Mesenteric fat pad (tissue), 1 donor: ENCODE measurements around the gene RNF152. TPM values are rescaled to one million over a fixed set of nuclear protein-coding genes. Genes with fewer than 3 reads are reported as not detected.
"Not testable (repeated sequence)": the region's sequence is repeated elsewhere in the genome, so short reads cannot be mapped to it uniquely, and the experiment has no call there.

ENCODE experiments used
- DNase-seq: peaks from one replicate; pipeline ENCODE4 v3.0.0-alpha.2; 2020; ENCODE audit warnings: low spot score
- total RNA-seq: library from RNA; stranded (reverse); fragmentation: NEBNext Ultra II Directional; extraction: Animal tissue kit (Norgen Biotek cat#: 25700); gene quantifications from one replicate; pipeline ENCODE4 v1.2.1, GENCODE V29; 2021
- donor health status: DM: yes; HTN: yes; CAD: no.

RNF152 gene
- total RNA-seq, 1 donor from 2014 or later = 9.6 TPM

GRCh38 chr18:61822879-61823278, 69.9 kb downstream of the RNF152 start:
- no peak for DNase-seq

GRCh38 chr18:61821748-61822147, 71.1 kb downstream of the RNF152 start:
- no peak for DNase-seq

DNA sequence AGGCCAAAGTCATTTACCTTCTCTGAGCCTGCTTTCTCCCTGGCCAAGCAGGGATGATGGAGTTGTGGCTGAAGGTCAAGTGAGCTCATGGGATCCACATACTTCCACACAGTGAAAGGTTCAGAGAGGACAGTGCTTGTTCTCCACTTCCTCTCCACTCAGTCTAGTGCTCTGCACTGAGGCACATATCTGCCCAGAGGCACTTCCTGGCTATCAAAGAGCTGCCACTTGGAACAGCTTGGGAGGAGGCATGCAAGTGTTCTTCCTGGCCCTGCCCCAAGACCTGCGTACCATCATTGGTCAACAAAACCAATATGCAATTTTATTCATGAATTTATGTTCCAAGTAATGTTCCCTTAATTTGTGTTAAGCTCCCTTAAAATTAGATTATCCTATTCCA, 71.9 kb downstream of the RNF152 start:
- no peak for DNase-seq

- DNase-seq = no peak
These were observed 75.7 kb downstream of the RNF152 start for GRCh38 chr18:61817086-61817485.

- DNase-seq = no peak
These were observed 76.8 kb downstream of the RNF152 start for GRCh38 chr18:61815885-61816470.

GRCh38 chr18:61808286-61808685, 84.5 kb downstream of the RNF152 start:
- no peak for DNase-seq

DNA sequence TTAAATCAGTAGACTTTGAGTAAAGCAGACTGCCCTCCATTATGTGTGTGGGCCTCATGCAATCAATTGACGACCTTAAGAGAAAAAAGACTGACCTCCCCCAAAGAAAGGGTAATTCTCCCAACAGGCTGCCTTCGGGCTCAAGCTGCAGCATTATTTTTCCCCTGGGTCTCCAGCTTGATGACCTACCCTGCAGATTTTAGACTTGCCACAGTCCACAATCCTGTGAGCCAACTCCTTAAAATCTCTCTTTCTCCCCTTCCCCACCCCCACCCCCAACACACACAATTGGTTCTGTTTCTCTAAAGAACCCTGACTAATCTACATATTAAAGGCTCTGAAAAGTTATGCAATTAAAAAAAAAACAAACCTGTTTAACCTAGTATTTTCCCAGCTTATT, 89.4 kb downstream of the RNF152 start:
- no peak for DNase-seq

DNA sequence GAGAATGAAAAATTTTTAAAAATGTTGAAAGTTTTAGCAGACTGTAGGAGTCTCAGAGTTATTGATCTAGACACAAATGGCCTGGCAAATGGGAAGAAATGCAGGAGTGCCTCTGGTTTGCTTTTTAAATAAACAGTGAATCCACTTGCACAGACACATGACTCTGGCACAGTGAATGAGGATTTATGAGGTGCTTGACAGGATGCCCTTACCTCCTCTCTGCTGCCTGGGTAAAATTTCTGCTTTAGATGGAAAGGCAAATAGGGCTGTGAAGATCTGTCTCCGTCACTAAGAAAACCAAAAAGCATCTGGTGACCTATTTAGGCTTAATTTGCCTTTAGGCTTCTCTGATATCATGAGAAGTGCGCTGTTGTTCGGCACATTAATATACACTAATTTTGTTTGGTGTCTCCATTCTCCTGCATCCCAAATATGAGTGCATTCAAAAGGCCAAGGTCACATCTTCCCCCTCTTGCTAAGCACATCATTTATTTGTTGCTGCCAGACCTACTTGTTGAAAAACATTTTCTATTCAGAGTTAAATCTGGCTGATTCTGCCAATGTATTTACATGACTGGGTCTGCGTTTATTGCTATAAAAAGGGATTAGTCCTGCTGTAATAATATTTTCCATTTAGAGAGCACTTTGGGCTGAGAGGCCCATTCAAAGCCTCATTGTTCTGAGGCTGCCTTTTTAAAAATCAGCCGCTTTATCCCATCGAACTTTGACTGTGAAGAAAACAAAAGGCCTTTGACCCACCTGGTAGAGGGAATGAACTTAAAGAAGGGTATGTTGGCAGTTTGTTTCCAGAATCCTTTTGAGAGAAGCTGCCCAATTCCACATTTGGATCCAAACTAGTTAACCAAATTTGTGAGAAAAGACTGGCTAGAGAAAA, 94.9 kb downstream of the RNF152 start:
- no peak for DNase-seq

- DNase-seq = no peak
These were observed 101.8 kb downstream of the RNF152 start for GRCh38 chr18:61791031-61791430.

DNA sequence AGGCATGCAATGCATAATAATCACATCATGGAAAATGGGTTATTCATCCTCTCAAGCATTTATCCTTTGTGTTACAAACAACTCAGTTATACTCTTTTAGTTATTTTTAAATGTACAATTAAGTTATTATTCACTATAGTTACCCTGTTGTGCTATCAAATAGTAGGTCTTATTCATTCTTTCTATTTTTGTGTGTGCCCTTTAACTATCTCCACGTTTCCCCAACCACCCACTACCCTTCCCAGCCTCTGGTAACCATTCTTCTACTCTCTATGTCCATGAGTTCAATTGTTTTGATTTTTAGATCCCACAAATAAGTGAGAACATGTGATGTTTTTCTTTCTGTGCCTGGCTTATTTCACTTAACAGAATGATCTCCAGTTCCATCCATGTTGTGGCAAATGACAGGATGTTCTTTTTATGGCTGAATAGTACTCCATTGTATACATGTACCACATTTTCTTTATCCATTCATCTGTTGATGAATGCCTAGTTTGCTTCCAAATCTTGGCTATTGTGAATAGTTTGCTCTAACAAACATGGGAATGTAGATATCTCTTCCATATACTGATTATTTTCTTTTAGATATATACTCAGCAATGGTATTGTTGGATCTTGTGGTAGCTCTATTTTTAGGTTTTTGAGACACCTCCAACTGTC, 105.7 kb downstream of the RNF152 start:
- DNase-seq = not testable (repeated sequence)

DNA sequence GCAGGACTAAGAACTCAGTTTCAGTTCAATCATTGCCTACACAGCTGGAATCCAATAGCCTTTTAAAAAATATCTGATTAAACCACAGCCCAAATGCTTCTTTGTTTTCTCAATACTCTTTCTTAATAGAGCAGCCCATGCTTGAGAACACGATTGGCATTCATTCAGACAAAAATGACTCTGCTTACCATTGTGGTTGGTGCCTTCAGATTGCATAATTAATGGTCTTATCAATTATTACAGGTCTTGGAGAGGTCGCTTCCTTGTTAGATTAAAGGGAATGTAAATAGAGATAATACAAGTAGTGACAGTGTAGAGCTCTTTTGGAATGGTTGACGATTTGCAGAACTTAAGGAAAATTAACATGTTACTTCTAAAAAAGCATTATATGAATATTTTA, 107.2 kb downstream of the RNF152 start:
- no peak for DNase-seq

DNA sequence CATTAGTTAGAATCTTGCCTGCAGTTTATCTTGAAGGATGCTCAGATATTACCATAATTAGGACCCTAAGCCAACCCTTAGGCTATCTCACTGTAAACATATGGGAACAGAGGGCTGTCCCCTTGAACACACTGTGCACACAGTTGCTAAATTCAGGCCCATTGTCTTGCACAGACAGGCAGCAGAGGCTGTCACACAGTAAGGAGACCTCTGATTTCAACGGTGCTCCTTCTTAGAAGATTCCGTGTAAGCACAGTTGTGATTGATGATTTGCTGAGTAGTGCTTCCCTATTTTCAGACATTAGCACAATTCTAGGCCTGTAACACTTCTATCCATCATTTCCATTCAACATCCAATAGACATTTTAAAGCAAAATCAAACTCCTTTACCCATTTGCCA, 108.0 kb downstream of the RNF152 start:
- no peak for DNase-seq

GRCh38 chr18:61782545-61782944, 110.3 kb downstream of the RNF152 start:
- no peak for DNase-seq

DNA sequence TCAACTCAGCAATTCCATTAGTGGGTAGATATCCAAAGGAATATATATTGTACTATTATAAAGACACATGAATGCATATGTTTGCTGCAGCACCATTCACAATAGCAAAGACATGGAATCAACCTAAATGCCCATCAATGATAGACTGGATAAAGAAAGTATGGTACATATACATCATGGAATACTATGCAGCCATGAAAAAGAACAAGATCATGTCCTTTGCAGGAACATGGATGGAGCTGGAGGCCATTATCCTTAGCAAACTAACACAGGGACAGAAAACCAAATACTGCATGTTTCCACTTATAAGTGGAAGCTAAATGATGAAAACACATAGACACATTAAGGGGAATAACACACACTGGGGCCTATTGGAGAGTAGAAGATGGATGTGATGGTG, 116.6 kb downstream of the RNF152 start:
- DNase-seq = not testable (repeated sequence)

GRCh38 chr18:61774846-61775245, 118.0 kb downstream of the RNF152 start:
- no peak for DNase-seq

GRCh38 chr18:61772293-61772848, 120.4 kb downstream of the RNF152 start:
- no peak for DNase-seq

DNA sequence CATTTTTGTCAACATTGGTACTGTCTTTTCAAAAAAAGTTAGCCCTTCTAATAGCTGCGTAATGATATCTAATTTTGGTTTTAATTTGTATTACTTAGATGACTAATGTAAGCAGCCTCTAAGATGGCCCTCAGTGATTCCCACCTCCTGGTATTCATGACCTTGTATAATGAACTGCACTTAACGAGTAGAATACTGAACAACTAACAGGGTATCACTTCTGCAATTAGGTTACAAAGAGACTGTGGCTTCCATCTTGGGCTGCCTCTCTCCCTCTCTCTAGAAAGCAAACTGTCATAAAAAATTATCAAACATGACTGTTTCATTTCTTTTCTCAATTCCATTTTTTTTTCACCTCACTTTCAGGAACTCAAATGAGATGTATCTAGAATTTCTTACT, 120.9 kb downstream of the RNF152 start:
- no peak for DNase-seq

- DNase-seq = no peak
These were observed 122.5 kb downstream of the RNF152 start for GRCh38 chr18:61770279-61770678.

GRCh38 chr18:61766266-61766884, 126.4 kb downstream of the RNF152 start:
- no peak for DNase-seq

DNA sequence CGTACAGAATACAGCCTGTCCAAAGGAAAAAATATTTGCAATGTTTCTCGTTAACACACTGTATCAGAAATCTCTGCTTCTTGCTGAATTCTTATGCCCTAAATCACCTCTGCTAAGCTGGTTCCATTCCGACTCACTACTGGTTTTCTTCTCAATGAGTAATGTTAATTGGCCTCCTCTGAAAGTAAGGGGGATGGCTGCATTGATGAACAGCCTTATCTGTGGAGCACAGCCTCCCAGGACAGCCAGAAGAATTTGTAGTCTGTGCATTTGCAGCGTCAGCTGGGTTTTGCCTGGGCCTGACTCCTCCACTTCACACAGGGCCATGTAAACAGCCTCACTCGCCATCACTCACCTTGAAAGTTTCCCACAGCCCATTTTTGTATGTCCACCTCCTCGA, 127.7 kb downstream of the RNF152 start:
- DNase-seq = no peak

DNA sequence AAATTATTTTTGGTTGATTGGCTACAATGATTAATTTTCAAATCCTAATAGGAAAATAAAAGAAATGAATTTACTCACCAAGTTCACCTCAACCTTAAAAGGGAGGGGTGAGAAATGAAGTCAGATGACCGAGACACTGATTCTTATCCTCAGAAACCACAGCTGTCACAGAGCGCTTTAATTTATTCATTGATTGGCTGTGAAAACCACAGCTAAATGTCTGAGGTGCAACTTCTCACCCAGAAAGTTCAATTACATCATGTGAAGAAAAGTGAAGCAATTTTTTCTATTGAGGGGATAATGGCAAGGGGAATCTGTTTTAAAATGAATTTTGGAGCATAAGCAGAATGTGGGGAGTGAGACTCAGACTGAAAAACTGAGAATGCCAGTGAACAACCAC, 128.4 kb downstream of the RNF152 start:
- DNase-seq = no peak

DNA sequence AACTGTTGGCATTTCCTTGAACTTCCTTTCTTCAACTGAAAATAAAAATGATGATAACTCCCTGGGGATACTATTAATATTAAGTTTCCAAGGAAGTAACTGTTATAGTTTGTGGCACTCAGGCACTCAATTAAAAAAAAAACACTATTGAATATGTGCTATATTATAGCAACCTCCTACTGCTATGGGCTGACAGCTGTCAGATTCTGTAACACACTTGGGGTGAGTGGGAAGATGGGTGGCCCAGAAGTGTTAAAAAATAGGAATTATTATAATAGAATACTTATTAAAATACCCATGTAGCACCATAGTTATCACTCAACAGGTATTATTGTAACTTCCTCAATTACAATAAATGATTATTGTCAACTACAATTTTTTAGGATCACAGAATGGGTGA, 130.9 kb downstream of the RNF152 start:
- DNase-seq = no peak
